Stimulated activated CD4-positive, alpha-beta T cell treated with anti-CD3 and anti-CD28 coated beads, Interleukin-2, amount 100 ng/mL, for 24 hours (primary cell): Measurements from ENCODE around the gene ZNF614.
A peak's percentile ranks its signal among the peaks of the same experiment; 100 is the strongest.
"Not testable (repeated sequence)": the region's sequence is repeated elsewhere in the genome, so short reads cannot be mapped to it uniquely, and the experiment has no call there.

ENCODE experiments used
- DNase-seq, 2 donors: peaks; one replicate each; pipeline ENCODE4 v3.0.0-alpha.2; 2020

ZNF614 gene

GRCh38 chr19:51986309-51987291 lies 41.6 kb downstream of the ZNF614 start, which contains the start of gene ZNF350:
TSS of gene ZNF350 (minus strand) at chr19:51986840. CDS start at chr19:51974360, 12,480 bp downstream.
- DNase-seq = peak; percentile 80 to 89

DNA sequence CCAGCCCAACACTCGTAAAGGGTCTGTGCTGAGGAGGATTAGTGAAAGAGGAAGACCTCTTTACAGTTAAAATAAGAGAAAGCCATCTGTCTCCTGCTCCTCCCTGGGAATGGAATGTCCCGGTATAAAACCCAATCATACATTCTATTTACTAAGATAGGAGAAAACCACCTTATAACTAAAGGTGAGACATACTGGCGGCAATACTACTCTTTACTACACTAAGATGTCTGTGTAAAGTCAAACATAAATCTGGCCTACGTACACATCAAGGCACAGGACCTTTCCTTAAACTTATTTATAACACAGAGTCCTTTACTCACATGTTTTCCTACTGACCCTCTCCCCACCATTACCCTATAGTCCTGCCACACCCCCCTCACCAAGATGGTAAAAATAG lies 44.8 kb downstream of the ZNF614 start:
- DNase-seq = no peak

- DNase-seq = not testable (repeated sequence)
These were observed 47.3 kb downstream of the ZNF614 start for GRCh38 chr19:51980926-51981325.

- DNase-seq = no peak
These were observed 48.0 kb downstream of the ZNF614 start for GRCh38 chr19:51980116-51980736.

DNA sequence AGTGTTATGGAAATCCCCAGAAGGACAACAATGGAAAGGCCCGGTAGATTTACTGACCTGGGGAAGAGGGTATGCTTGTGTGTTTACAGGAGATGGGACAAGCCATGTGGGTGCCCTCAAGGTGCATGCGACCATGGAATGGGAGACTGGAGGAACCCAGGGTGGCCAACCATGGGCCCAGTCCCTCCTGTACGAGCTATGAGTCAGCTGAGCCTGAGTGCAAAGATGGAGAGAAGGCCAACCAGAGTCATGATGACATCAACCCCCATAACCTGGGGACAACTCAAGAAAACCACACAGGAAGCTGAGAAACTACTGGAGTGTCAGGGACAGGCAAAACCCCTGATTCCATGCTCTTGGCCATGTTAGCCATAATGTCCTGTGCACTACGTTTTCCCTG lies 49.3 kb downstream of the ZNF614 start:
- DNase-seq = no peak

DNA sequence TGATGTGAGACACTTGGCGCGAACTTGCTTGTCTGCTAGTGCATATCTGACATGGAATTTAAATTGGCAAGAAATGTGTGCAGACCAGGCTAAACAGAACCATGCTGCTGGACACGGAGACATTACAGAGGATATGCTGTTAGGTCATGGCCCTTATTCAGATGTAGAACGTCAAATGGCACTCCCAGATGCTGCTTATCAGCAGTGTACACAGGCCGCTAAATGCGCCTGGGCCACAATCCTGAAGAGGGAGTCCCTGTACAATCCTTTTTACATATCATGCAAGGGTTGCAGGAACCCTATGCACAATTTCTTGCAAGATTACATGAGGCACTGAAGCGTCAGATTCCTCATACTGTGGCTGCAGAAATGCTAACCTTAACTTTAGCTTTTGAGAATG lies 50.8 kb downstream of the ZNF614 start:
- no peak for DNase-seq

- no peak for DNase-seq
These were observed 51.3 kb downstream of the ZNF614 start for GRCh38 chr19:51976852-51977251.

DNA sequence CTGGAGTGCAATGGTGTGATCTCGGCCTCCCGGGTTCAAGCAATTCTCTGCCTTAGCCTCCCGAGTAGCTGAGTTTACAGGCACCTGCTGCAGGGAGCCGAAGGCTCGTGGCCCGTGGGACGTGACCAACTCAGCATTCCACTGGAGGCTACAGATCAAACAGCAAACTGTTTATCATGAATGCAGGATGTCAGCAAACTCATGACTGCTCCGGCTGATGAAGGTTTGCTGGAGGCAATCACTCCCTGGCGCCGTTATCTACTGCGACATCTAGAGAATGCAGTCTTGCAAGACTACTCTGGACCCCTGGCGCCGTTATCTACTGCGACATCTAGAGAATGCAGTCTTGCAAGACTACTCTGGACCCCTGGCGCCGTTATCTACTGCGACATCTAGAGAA lies 52.4 kb downstream of the ZNF614 start:
- DNase-seq = not testable (repeated sequence)

- DNase-seq = no peak
These were observed 56.6 kb downstream of the ZNF614 start for GRCh38 chr19:51971624-51972023.

- DNase-seq = no peak
These were observed 57.5 kb downstream of the ZNF614 start for GRCh38 chr19:51970718-51971117.

- no peak for DNase-seq
These were observed 62.6 kb downstream of the ZNF614 start for GRCh38 chr19:51965583-51965982.
